Measurements from ENCODE around the gene LCTL.
"Not testable (repeated sequence)": the region's sequence is repeated elsewhere in the genome, so short reads cannot be mapped to it uniquely, and the experiment has no call there.

The LCTL gene

DNA sequence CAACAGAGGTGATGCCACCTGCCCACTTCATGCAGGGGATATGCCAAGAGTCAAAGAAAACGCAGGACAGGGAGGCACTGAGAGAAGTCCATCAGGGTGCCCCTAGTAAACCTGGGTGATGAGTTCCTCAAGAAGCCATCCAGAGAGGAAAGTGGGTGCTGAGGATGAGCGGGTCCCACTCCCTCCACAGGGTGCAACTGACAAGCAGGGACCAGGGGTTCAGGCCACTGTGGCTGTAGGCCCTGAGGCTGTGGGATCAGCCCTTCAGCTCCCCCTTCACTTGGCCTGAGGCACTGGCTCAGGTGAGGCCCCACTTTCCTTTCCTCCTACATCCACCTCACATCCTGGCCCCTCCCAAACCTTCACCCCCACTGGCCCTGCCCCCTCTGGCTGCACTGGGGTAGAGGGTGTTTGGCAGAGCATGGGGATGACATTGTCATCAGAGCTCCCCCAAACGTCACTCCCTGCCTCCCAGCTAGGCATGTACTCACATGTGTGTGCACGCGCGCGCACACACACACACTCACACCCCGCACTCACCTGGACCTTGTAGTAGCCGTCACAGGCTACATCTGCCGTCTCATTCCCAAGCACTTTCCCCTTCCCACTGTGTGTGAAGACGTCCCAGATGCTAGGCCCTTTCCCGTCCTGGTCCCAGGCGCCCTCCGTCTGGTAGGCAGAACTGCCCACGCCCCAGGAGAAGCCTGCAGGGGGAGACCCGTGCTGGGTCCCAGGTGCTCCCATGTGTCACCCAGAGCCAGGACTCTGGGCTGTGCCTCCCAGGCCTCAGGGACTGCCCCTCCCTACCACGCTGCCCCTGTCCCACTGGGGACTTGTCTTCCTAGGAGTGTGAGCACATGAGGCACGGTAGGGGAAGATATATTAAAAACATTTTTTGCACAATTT lies 1.4 kb downstream of the LCTL start:
- no peak for DNase-seq (ENCODE audit: low spot score)

DNA sequence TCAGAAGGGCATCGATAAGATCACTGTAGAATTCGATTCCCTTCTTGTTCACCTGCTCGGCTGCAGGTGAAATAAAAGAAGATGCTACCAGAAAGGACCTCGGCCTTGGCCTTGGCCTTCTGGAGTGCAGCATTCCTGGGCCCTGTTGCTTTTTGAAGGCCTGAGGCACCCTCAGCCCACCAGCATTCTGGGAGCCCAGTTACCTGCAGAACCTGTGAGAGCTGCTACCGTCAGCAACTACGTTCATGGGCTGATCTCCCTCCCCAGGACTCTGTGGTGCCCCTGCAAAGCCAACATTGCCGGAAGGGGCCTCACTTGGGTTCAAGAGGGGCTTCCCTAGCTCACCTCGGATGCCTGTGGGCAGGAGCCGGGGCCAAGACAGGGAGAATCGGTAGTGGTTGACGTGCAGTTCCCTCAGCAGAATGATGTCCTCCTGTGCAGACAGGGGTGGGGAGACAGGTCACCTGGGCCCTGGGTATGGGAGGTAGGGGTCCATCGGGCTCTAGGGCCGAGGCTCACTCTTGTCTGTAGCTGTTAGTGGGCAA lies 2.2 kb downstream of the LCTL start:
- no peak for DNase-seq (ENCODE audit: low spot score)

DNA sequence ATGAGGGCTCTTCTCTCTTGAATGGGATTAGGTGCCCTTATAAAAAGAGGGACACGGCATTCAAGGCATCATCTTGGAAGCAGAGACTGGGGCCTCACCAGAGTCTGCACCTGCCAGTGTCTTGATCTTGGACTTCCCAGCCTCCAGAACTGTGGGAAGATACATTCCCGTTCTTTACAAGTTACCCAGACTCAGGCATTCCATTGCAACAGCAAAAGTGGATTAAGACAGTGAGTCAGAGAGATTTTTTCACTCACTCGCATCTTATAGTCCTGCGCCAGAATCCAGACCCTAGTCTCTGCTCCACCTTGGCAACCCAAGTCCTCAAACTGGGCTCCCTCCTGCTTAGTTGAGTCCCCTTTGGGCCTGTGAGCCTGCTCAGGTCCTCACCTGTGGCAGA lies 2.7 kb downstream of the LCTL start:
- DNase-seq (ENCODE audit: low spot score): no peak

DNA sequence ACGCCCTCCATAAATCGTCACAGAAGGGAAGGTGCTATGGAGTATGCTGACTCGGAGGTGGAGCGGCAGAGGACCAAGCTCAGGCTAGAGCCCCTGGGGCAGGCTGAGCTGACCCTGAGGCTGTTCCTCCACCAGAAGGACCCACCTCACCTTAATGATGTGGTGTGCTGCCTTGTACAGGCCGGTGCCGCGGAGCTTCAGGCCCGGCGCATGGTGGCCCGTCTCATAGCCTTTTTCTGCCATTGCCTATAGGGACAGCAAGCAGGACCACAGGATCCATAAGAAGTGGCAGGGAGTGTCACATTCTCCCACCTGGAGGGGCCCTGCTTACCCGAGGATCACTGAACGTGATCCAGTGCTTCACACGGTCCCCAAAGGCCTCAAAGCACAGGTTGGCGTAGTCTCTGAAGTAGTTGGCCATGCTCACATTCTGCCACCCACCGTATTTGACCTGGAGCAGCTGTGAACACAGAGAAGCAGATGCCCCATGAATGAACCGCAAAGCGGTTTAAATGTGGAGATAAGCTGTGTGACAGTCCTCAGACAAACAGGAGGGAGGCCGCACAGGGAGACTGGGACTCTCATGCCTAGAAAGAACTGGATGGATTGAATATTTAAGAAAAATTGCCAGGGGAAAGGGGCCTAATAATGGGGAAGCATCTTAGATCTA lies 4.8 kb downstream of the LCTL start:
- no peak for DNase-seq (ENCODE audit: low spot score)

DNA sequence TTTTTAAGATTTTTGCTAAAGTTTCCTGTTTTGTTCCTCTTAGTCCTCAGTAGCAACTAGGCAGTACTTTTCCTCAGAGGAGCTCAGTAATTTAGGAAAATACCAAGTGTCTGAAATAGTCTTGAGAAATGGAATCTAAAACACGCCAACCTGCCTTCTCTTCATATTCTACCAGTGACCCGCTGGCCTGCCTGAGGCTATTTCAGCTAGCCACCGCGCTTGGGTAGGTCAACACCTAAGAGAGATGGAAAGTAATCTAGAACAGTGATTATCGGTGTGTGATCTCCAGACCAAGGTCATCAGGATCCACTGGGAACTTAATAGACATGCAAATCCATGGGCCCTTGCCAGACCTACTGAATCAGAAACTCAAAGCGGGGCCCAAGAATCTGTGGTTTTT lies 7.5 kb downstream of the LCTL start:
- no peak for DNase-seq (ENCODE audit: low spot score)

DNA sequence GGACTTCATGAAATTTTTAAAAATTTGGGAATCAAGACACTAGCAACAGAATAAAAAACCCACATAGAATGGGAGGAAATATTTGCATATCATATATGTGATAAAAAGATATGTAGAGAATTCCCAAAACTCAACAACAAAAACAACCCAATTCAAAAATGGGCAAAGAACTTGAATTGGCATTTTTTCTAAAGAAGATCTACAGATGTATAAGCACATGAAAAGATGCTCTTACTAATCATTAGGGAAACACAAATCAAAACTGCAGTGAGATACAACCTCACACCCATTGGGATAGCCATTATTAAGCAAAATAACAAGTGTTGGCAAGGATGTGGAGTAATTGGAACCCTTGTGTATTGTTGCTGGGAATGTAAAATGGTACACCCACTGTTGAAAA lies 10.1 kb downstream of the LCTL start:
- DNase-seq (ENCODE audit: low spot score): no peak

DNA sequence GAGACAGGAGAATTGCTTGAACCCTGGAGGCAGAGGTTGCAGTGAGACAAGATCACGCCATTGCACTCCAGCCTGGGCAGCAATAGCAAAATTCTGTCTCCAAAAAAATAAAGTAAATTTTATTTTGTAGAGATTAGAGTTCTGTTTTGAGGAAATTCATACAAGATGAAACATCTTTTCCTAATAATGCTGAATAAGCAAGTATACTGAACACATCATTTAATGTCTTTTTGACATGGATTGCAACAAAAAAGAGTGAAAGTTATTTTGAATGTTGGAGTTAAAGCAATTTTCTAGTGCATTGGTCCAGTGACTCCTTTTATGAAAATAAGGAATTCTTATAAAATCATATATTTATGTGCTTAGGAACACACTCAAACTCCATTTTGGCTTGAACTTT lies 20.5 kb downstream of the LCTL start:
- DNase-seq (ENCODE audit: low spot score): no peak

DNA sequence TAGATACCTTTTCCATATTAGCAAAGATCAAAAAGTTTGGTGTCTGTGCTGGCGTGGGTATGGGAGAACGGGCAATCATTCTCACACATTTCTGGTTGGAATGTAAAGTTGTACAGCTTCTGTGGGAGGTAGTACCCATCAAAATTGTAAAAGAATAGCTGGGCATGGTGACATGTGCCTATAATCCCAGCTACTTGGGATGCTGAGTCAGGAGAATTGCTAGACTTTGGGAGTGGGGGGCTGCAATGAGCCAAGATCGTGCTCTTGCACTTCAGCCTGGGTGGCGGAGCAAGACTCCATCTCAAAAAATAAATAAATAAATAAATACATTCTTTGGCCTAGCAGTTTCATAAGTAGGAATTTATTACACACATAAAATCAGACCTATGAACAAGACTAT lies 22.9 kb downstream of the LCTL start:
- DNase-seq (ENCODE audit: low spot score): no peak

DNA sequence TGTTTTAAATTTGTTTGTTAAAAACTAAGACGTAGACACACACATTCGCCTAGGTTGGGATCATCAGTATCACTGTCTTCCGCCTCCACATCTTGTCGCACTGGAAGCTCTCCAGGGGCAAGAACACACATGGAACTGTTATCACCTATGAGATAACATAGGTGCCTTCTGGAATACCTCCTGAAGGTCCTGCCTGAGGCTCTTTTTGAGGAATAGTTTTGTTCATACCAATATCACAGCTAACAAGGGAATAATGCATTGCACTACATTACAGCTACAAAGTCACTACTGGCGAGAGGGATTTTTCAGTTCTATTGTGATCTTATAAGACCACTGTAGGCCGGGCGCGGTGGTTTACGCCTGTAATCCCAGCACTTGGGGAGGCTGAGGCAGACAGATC lies 30.7 kb downstream of the LCTL start:
- DNase-seq (ENCODE audit: low spot score): no peak

DNA sequence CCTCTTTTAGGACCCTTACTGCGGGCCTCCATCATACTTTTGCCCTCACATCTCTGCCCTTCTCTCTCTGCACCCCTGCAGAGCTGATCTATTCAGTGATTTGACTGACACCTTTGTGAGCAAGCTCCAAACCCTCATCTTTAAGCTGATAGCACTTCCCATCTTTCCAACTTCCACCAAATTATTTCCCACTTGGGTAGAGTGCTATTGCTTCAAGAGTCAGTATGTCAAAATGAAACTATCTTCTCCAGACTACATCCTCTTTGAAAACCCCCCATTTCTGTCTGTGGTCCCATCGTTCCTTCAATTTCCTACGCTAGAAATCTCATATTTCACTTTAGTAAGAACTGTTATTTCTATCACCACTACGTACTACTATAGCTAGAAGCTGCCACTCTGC lies 41.0 kb downstream of the LCTL start:
- no peak for DNase-seq (ENCODE audit: low spot score)

DNA sequence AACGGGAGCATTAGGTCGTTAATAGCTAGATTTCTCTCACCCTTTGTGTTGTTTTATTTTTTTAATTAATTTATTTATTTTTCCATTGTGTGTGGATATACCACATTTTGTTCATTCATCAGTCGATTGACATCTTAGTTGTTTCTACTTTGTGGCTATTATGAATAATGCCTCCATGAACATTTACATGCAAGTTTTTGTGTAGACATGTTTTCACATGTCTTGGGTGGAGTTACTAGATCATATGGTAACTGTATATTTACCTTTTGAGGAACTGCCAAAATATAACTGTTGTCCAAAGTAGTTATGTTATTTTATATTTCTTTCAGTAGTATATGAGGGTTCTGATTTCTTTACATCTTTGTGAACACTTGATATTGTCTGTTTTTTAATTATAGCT lies 41.9 kb downstream of the LCTL start:
- DNase-seq (ENCODE audit: low spot score): no peak

DNA sequence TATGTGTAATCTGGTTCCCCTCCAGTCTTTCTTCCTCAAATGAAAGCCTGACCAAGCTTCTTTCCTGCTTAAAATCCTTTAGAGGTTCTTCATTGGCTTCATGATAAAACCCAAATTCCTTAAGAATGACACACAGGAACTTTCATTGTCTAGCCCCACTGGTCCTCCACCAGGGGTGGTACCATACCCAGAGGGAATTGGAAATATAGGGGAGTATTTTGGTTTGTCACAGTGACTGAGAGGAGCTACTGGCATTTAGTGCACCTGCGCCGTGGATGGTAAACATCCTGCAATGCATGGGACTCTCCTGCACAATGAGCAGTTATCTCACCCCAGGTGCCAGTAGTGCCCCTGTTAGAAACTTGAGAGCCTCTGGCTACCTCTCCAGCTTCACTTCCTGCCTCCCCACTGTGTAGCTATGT lies 49.9 kb downstream of the LCTL start:
- no peak for DNase-seq (ENCODE audit: low spot score)

DNA sequence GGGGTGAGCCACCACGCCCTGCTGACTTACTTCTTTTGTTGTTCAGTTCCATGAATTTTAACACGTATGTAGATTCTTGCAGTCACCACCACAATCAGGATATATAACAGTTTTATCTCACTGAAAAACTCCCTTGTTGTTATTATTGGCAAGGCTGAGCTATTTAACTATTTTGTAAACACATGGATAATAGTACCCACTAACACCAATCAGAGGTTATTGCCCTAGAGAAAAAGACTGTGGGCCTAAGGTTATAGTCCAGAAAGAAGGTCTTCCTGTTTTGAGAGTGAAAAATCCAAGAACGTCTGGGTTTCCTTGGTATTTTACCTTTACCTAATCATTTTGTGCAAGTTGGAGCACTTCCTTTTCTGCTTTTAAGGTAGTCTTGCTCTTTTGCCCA lies 51.2 kb downstream of the LCTL start:
- DNase-seq (ENCODE audit: low spot score): no peak

DNA sequence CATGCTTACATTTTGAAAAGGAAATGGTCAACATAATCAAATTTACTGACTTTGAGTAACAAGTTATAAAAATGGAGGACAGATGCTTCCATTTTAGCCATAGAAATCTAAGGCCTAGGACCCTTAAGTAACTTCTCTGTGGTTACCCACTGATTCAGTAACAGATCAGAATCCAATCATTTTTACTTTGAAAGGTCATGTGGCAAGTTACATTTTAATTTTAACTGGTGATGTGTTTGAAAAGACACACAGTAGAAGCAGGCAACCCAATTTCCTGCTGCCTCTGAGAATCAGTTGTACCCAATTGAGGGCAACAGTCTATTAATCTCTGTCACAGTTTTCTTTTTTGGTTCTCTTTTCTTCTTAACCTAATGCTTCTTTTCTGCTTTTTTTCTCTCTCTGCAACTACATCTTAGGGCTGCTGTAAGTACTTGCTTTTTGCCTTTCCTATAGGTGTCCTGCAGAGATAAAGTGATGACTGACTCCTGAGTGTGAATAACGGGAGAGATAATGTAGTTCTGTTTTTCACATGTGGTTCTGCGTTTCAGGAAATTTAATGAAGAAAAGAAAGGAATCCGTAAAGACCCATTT lies 57.4 kb downstream of the LCTL start:
- no peak for DNase-seq (ENCODE audit: low spot score)

DNA sequence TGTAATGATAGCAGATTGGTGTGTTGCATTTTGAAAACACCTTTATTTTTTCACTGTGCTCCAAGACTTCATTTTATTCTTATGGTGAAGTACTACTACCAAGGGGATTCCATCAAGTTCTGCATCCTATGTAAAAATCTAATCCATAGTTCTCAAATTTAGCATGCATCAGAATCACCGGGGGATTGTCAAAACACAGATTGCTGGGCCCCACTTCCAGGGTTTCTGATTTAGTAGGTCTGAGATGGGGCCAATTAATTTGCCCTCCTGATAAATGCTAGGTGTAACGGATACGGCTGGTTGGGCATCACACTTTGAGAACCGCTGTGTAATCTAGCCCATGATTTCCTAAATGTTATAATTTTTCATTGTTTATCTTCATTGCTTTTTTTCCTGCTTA lies 60.0 kb downstream of the LCTL start:
- no peak for DNase-seq (ENCODE audit: low spot score)

DNA sequence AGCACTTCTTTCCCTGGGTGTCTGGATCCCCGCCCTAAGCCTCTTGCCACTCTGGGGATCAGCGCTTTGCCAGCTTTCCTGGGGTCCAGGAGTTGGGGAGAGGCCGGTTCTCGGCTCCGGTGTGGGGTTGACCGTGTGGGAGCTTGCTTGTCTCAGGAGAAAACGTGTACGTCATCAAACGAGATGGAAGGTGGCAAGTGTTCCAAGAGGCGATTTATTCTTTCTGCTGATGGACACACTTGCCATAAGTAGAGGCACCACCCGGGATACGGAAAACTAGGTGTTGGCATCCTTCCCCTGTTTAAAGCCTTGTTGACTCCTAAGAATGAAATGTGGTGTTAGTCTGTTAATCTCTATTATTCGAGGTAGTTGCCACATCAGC lies 60.4 kb downstream of the LCTL start:
- DNase-seq (ENCODE audit: low spot score): peak; percentile 23

DNA sequence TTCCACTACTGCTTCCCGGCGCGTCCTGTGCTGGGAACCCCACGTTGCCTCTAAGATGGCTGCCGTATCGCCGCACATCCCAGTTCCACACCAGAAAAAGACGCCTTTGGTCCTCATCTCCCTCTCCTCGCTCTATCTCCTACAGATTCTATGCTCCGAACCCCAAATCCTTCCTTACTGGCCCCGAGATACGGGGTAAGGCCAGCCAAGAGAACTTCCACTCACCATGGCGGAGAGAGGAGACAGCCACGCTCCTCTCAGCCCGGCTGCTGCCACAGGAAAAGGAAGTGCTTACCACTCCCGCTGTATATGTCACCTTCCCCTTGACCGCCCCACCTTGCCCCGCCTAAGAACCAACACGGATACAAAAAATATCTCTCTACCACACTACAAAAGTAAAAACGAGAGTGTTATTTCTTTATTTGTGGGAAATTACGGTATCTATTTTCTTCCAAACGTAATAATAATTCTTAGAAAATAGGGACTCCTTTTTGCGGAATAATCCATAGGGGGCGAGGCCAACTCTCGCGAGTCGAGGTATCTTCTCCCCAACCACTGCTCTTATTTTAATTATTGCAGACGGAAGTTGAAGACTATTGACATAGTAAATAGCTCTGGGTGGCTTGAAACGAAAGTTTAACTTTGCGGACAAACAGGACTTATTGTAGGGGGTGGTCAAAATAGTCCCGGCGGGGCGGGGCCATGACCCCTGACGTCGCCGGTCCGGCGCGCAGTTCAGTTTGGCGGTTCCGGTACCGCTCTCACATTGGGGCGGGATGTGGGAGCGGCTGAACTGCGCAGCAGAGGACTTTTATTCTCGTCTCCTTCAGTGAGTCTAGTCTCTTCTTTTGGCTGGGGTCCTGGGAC lies 61.0 kb downstream of the LCTL start, which contains the start of the genes RPL4 and ZWILCH:
RPL4 (minus strand) TSS at position 293 of the 867 bp plus-strand sequence; CDS start at position 228, 65 bp downstream.
ZWILCH (plus strand) TSS at position 764 of the 867 bp plus-strand sequence; CDS start at position 777, 13 bp downstream.
- DNase-seq (ENCODE audit: low spot score): peak; percentile 86

DNA sequence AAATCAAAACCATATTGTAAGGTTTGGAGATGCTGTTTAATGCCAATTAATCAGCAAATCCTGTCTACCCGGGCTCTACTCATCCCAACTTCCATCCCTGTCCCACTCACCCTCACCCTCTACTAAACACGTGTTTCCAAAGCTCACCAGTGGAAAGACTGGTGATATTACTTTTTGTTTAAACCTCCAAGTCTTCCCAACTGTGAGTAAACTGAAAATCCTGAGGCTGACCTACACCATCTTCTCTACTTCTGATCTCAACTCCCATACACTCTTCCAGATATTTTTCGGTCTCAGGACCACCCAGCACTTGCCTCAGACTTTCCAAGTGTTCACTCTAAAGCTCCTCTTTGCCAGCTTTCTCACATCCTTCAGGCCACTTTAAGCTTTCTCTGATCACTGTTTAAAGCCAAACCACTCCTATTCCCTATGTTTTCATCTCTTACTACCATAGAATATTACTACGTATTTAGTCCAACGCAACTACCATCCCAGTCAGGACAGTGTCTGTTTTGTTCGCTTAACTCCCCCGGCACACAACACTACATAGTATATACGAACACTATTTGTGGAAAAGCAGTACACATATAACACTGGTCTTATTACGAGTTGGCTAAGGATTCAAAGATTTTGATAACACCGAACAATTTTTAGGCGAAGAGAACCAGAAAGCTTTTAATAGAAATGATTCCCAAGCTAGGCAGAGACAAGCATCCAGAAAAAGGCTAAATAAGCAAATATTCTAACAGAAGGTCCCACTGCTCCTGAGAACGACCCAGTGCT lies 61.8 kb downstream of the LCTL start:
- DNase-seq (ENCODE audit: low spot score): no peak

DNA sequence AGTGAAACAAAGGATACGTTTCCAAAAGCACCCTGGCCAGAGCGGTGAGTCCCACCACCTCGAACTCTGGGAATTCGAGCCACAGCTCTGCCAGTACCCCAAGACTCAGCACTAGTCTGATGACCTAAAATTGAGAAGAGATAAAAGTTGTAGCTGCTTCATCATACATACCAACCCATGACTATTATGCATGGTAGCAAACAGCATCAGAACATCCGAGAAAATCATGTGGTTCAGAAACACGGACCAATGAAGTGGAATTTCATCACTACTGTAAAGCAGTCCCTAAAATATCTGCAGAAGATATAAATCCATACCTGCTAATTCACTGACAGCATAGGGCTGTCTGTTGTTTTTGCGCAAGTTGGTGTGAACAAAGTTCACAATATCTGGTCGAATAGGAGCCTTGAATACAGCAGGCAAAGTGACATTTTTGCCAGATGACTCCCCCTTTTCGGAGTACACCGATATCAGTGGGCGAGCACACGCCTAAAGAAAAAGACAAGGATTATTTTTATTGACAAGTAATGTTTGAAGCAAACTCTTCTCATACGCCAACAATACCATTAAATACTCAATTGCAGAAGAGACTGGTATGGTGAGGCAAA lies 62.7 kb downstream of the LCTL start:
- not testable (repeated sequence) for DNase-seq (ENCODE audit: low spot score)

DNA sequence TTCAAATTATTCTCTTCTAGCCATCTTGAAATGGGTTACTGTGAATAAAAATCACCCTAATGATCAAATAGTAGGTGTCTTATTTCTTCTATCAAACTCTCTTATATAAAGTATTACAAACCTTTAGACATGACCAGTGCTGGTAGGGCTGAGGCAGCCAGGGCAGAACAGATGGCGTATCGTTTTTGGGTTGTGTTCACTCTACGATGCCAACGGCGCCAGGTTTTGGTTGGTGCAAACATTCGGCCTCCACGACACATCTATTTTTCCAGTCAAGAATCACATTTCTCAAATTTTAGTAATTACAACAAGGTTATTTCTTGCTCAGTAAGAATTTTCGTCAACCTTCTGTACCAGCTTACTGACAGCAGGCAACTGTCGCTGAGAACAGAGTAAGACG lies 63.3 kb downstream of the LCTL start:
- no peak for DNase-seq (ENCODE audit: low spot score)

Data from HuH-7 (cell line).